ENCODE measurements around the gene NLGN4X.

NLGN4X gene

GRCh38 chrX:6015423-6015822, 213.2 kb downstream of the NLGN4X start:
- TF ChIP-seq CTCF (IDR thresholded peaks at IDR 0.05; ENCODE audit: insufficient read depth, low read length) (no peak), SPI1 (IDR thresholded peaks at IDR 0.05; ENCODE audit: borderline replicate concordance, low read depth) (no peak), POLR2AphosphoS5 (IDR thresholded peaks at IDR 0.05; ENCODE audit: low read depth) (no peak)
- TF ChIP-seq, protein P1, sequence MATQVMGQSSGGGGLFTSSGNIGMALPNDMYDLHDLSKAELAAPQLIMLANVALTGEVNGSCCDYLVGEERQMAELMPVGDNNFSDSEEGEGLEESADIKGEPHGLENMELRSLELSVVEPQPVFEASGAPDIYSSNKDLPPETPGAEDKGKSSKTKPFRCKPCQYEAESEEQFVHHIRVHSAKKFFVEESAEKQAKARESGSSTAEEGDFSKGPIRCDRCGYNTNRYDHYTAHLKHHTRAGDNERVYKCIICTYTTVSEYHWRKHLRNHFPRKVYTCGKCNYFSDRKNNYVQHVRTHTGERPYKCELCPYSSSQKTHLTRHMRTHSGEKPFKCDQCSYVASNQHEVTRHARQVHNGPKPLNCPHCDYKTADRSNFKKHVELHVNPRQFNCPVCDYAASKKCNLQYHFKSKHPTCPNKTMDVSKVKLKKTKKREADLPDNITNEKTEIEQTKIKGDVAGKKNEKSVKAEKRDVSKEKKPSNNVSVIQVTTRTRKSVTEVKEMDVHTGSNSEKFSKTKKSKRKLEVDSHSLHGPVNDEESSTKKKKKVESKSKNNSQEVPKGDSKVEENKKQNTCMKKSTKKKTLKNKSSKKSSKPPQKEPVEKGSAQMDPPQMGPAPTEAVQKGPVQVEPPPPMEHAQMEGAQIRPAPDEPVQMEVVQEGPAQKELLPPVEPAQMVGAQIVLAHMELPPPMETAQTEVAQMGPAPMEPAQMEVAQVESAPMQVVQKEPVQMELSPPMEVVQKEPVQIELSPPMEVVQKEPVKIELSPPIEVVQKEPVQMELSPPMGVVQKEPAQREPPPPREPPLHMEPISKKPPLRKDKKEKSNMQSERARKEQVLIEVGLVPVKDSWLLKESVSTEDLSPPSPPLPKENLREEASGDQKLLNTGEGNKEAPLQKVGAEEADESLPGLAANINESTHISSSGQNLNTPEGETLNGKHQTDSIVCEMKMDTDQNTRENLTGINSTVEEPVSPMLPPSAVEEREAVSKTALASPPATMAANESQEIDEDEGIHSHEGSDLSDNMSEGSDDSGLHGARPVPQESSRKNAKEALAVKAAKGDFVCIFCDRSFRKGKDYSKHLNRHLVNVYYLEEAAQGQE (IDR thresholded peaks at IDR 0.05; ENCODE audit: insufficient replicate concordance, low read depth), result no peak
- Histone ChIP-seq H3K4me3 (replicated peaks; ENCODE audit: insufficient read depth, low read length) (no peak overlapping the region), H3K27me3 (ENCODE audit: insufficient read depth, poor library complexity, severe bottlenecking) (no peaks in the 10 kb centered on the region), H3K27ac (replicated peaks) (no peak overlapping the region)
- DNase-seq (ENCODE audit: low read depth in 1 of 2, low spot score in 1 of 2), result no peak

DNA sequence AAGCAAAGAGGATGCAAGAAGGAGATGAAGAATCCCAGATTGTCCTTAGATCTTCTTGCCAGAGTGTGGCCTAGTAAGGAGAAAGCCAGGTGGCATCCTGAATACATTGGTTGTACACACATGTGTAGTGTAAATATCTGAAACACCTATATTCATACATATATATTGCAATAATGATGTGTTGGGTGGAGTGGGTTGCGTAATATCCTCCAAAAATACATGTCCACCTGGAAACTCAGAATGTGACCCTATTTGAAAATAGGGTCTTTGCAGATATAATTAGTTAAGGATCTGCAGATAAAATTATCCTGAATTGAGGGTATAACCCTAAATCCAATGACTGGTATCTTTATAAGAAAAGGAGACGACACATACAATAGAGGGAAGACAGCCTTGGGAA, 216.3 kb downstream of the NLGN4X start:
- DNase-seq (ENCODE audit: low read depth in 1 of 2, low spot score in 1 of 2), result no peak
- no peak for TF ChIP-seq GABPA (IDR thresholded peaks at IDR 0.05; ENCODE audit: low read depth)
- TF ChIP-seq, protein P1 (IDR thresholded peaks at IDR 0.05; ENCODE audit: insufficient replicate concordance, low read depth), result no peak
- no peak for TF ChIP-seq POLR2AphosphoS5 (IDR thresholded peaks at IDR 0.05; ENCODE audit: low read depth)
- no peak overlapping the region for H3K27ac ChIP-seq (replicated peaks)
- H3K4me3 ChIP-seq (replicated peaks; ENCODE audit: insufficient read depth, low read length), result no peak overlapping the region
- H3K27me3 ChIP-seq (ENCODE audit: insufficient read depth, poor library complexity, severe bottlenecking), result no peaks in the 10 kb centered on the region

DNA sequence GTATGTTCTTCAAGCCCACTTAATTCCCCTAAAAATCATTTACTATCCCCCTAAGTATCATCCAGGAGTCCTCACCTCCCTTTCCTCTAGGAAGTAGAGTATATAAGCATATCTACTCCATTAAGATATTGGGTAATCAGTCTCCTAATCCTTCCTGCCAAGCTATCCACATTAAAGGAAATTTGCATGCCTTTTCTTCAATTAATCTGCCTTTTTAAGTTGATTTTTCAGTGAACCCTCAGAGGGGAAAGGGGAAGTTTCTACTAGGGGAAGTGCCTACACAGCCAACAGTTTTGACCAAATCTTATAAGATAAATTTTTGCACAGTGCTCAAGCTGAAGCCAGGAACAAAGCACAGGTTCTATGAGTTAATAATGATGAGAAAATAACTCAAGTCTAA, 222.8 kb downstream of the NLGN4X start:
- TF ChIP-seq, protein P1 (IDR thresholded peaks at IDR 0.05; ENCODE audit: insufficient replicate concordance, low read depth), result no peak
- no peak for TF ChIP-seq SPI1 (IDR thresholded peaks at IDR 0.05; ENCODE audit: borderline replicate concordance, low read depth)
- TF ChIP-seq GABPA (IDR thresholded peaks at IDR 0.05; ENCODE audit: low read depth), result no peak
- no peak for DNase-seq (ENCODE audit: low read depth in 1 of 2, low spot score in 1 of 2)
- Histone ChIP-seq H3K27ac (replicated peaks) (no peak overlapping the region), H3K27me3 (ENCODE audit: insufficient read depth, poor library complexity, severe bottlenecking) (no peaks in the 10 kb centered on the region), H3K4me3 (replicated peaks; ENCODE audit: insufficient read depth, low read length) (no peak overlapping the region)

DNA sequence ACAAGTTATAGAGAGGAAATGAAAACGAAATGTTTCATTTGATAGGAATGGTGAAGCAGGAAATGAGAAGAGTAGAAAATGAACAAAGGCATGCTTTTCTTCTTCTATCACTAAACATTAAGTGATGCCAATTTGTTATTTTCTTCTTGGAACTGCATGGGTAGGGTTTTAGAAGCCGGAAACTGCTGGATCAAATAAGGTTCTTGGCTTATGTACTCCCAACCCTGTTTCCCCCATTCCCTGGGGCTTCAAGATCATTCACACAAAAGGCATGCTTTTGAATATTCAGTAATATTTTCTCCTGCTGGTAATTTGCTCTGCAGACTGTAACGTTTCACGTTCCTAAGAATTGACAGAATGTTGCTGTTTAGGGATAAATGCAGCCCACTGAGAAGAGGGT, 224.1 kb downstream of the NLGN4X start:
- no peaks in the 10 kb centered on the region for H3K27me3 ChIP-seq (ENCODE audit: insufficient read depth, poor library complexity, severe bottlenecking)
- TF ChIP-seq, protein P1 (IDR thresholded peaks at IDR 0.05; ENCODE audit: insufficient replicate concordance, low read depth), result no peak
- TF ChIP-seq POLR2AphosphoS5 (IDR thresholded peaks at IDR 0.05; ENCODE audit: low read depth) (no peak), SPI1 (IDR thresholded peaks at IDR 0.05; ENCODE audit: borderline replicate concordance, low read depth) (no peak), GABPA (IDR thresholded peaks at IDR 0.05; ENCODE audit: low read depth) (no peak), CTCF (IDR thresholded peaks at IDR 0.05; ENCODE audit: insufficient read depth, low read length) (no peak)
- DNase-seq (ENCODE audit: low read depth in 1 of 2, low spot score in 1 of 2), result no peak
- no peak overlapping the region for H3K4me3 ChIP-seq (replicated peaks; ENCODE audit: insufficient read depth, low read length)
- no peak overlapping the region for H3K27ac ChIP-seq (replicated peaks)
